GM18508 (cell line): ENCODE data around the gene MSL3B.

Source experiments
- ATAC-seq: cut with Tn5 transposase; IDR thresholded peaks from one replicate; pipeline ENCODE4 v1.9.1; 2021; ENCODE audit warnings: moderate number of reproducible peaks; ENCODE audit not compliant: insufficient read depth, unreplicated experiment

Gene MSL3B

DNA sequence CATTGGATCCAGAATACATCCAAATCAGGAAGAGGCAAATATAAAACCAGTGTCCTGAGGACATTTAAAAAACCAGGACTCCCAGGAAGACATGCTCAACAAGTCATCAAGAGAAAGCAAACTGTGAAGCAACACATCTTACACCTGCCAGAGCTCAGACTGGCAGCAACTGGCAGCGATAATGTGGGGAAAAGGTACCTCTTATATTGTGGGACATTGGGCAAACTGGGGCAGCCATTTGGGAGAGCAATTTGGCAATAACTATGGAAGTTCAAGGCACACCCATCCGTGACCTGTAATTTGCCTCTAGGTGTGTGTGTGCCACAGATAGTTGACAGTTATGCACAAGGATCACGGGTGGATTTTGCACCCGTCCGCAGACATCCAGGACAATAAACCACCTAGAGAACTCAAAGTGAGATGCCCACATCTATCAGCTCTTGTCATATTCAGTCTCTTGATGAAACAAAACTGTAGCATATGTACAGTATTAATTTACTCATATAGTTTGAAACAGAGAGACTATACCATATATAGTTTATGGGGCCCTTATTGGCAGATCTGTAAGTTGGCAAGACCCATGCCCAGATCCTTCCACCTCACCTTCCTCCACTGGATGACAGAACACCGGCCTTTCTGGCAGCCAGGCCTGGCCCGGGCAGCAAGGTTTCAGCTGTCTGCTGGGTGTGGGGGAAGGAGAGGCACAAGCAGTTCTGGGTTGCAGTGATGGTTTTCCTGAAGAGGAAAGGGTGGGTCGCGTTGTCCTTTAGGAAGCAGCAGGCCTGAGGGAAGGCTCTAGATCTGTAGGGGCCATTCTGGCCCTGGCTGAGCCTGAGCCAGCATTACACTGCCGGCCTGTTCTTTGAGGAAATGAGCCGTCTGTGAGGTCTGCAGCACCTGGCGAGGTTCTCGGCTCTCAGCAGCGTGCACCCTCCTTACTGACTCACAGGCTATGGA, 32.7 kb downstream of the MSL3B start:
- no peak for ATAC-seq

DNA sequence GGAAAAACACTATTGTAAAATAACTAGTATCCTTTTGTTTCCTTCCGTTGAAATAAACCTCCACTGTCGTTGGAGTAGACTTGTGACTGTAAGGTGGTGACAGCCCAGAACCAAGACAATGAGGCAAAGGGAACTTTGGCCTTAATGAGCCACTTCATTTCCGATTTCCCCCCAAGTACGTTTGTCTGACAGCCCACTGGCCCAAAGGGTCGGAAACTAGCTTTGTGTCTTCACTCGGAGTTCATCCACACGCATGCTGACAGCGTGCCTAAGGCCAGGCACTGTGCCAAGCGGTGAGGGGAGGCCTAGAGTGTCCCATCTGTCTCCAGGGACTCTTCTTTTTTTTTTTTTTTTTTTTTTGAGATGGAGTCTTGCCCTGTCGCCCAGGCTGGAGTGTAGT, 34.8 kb downstream of the MSL3B start:
- ATAC-seq = no peak

DNA sequence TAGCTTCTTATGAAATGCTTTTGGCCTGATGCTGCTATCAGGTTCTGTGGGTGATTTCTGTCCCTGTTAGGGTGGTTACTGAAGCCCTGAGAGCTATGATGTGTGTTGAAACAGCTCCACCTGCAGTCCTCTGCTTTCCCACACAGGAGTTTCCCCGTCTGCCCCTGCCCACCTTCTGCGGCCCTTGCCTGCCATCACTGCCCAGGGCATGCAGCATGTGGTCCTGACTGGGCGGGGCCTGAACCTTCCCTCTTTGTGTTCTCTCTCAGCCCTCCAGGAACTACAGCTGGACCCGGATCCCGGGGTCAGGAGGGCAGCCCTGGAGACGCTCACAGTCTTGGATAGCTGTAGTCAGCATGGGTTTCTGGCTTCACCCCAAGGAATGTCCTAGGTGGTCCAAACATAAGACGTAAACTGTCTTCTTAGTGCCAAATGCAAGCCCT, 35.3 kb downstream of the MSL3B start:
- no peak for ATAC-seq

DNA sequence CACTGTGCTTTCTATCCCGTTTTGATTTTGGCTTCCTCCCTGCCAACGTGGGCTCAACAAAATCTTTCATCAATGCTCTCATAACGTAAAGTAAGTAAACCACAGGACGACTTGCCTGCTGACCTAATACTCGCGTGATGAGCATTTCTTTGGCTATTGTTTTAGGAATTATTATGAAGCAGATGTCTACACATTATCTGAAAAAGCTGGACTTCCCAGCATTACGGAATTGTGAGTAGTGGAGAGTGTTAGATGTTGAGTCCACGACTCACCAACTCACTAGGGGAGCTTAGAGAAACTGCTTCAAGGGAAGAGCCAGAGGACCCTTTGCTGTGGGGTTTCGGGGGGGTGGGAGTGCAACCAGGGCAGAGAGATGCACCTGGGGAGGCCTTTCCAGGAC, 35.8 kb downstream of the MSL3B start:
- ATAC-seq = no peak

DNA sequence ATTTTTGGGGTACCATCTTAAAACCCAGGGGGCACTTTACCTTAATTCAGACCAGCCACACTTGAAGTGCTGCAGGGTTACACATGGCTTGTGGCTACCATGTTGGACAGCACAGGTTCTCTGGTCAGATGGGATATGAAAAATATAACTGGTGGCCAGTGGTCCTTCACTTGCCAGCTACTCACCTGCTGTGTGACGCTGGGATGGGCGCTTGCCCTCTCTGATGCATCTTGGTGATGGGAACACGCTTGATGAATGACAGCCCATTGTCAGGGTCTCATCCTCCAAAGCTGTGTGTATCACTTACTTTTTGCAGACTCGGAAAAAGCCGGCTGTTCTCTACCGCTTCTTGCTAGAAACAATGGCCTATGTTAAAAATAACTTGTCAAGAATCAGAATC, 36.3 kb downstream of the MSL3B start:
- no peak for ATAC-seq

DNA sequence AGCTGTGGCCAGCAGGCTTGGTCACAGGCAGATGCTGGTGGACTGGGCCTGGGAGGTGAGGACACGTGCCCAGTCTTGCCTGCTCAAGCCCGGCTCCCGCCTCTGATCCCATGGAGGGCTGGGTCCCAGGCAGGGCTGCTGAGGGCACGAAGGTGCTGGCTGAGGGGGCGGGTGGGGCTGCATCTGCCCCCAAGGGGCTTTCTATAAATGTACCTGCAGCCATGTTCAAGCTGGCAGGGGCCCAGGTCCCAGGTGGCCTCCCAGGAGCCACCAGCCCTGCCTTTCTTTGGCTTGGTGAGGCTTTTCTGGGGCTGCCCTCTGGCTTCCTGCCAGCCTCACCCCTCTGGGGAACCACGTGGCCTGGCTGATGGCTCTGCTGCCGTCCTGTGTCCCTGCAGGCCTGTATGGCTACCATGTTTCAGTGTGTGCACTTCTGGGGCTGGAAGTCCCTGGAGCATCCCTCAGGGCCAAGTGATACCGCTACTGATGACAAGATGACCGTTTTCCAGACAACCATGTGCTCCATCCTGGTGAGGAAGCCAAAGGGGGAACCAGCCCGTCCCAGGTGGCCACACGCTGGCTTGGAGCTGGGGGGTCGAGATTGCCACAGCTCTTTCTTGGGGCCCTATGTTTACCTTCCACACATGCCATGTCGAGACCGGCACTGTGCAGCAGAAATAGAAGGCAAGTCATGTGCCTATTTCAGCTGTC, 37.0 kb downstream of the MSL3B start:
- ATAC-seq = no peak

DNA sequence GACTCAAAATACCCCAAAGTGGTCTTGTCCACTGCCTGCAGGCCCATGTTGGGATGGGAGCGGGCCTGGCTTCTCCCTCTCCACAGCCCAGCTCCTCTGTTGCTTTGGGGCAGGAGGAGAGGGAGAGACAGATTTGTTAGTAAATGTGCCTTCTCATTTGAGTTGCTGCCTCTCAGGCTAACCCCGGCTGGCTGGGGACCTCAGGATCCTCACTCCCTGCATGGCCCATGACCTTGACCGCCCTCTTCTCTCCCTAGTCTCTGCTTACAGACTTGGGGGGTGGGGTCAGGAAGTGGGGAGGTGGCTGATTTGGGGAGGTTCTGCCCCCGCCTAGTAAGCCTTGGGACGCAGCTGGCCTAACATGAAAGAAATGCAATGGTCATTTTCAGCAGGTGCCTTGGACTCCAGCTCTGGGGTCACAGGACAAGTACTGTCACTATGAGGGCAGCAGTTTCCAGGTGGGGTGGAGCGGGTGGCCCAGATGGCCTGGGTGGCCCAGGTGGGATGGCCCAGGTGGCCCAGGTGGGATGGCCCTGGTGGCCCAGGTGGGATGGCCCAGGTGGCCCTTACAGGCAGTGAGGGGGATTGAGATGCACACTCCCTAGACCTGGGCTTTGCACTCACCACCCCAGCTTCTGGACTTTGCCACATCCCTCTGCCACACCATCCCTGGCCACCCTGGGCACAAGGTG, 37.9 kb downstream of the MSL3B start:
- ATAC-seq = no peak

DNA sequence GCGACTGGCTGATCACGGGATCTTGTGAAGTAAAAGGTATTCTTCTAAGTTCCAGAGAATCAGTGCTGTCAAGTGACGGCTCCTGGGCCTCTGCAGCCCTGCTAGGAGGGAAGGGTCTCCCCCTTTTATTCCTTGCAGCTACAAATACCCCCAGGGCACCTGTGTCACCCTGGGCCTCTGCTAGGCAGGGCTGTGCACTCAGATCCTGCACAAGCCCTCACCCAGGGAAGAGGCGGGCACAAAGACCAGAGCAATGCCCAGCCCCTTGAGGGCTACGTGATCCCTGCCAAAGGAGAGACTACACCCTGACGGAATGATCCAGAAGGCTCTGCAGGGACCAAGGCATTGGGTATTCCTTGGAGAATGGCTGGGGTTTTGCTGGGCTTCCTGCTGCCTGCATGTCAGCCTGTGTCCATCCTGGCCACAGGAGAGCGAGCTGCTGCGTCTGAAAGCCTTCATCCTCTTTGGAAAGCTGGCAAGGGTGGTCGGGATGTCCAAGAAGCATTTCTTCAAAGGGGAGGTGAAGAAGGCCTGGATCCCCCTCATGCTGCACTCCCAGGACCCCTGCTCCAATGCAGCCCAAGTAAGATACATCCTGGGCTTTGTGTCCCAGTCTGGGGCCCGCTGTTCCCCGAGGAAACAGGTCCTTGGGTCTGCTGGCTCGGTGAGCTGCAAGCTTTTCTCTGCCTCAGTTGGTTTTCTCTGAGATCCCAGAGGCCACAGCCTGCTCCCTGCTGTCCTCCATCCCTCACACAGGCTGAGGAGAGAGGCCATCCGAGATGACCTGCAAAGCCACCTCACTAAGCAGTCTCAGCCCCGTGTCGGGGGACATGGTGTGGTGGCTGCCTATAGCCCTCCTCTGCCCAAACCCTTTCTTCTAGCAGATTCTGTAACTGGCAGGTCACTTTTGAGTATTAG, 38.7 kb downstream of the MSL3B start:
- ATAC-seq = no peak

DNA sequence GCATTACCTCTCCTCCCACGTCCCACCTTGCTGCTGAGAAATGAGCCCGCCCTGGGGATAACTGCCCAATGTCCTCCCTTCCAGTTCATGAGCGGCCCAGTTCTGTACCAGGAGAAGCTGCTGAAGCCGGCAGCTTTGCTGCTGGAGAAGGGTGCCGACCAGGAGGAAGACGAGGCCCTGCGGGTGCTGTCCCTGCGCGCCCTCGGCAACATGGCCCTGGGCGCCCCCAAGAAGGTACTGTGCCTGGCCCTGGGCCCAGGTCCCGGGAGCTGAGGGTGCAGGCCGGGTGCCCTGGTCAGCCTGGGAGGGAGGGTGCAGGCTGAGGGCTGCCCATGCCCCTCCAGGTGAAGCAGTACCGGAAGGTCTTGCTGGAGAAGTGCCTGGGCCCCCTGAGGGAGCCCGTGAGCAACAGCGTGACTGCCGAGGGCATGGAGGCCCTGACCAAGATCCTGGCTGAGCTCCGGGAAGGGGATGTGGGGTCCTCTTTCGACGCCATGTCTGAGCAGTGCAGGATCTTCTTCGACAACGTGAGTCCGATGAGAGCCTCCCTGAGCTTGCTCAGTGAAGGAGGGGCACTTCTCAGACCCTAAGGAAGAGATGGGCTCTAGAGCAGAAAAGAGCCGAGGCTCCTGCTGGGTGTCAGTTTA, 39.5 kb downstream of the MSL3B start:
- ATAC-seq = no peak

DNA sequence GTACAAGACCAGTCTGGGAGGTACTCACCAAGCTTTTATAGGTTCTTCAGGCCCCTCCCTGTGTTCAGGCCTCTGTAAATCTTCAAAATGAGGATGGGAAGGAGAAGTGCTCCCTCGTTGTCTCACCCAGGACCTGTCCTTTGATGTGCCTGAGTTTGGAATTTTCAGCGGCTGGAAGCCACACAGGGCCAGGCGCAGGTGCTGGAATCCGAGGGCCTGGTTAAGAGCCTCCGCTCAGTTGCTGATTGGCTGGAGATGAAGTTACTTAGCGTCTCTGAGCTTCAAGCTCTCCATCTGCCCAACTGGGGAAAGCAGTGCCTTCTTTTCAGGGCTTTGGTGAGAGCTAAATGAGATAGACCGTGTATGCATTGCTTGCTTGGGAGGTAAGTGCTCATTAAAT, 43.8 kb downstream of the MSL3B start:
- no peak for ATAC-seq

DNA sequence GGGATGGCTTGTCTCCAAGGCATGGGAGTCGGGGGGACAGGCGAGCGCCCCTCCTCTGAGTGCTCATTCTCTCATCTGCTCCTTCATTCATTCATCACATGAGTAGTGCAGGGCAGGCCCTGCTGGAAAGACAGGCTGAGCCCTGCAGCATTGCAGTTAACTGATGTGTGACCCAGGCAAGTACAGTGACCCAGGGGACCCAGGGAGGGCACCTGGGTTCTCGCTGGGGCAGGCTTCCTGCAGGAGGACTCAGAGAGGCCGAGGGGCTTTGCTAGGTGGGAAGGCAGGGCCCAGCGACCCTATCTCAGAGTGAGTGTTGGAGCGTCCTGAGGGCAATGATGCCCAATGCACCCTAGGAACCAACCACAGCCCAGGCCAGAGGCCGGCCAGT, 44.5 kb downstream of the MSL3B start:
- ATAC-seq = no peak

DNA sequence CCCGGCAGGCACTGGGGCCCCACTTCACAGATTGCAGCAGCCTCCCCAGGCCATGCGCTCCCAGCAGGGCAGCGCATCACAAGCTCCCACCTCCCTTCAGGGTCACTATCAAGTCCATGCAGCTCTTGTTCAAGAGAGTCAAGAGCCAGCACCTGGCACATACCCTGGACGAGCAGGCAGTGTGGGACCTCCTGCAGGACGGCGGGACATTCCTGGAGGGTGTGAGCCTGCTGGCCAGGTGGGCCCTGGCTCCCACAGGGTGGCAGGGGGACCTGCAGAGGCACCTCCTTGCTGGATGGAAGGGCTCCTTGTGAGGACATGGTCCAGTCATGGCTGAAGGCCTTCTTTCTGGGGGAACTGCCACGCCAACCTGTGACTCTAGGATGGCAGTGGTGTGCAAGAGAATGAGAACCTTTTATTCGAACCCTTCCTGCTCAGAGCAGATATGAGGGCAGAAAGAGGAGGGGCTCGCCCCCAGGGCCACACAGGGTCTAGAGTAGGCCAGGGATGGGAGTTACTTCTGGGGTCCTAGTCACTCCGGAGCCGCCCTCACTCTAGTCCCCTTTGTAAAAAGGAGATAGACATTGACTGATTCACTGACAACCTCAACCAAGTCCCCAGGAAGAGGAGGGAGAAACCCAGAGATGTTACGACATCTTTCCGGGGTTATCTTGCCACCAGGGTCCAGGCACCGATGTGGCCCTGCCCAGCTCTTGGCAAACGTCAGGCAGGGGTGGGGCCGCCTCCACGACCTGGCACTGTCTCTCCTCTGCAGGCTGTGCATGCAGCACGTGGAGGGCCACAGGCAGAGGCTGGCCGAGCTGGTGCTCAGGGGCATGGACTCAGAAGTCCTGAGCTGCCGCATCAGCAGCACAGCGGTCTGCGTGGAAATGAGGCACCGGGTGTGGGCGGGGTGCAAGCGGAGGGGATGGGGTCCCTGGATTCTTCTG, 45.1 kb downstream of the MSL3B start:
- no peak for ATAC-seq

DNA sequence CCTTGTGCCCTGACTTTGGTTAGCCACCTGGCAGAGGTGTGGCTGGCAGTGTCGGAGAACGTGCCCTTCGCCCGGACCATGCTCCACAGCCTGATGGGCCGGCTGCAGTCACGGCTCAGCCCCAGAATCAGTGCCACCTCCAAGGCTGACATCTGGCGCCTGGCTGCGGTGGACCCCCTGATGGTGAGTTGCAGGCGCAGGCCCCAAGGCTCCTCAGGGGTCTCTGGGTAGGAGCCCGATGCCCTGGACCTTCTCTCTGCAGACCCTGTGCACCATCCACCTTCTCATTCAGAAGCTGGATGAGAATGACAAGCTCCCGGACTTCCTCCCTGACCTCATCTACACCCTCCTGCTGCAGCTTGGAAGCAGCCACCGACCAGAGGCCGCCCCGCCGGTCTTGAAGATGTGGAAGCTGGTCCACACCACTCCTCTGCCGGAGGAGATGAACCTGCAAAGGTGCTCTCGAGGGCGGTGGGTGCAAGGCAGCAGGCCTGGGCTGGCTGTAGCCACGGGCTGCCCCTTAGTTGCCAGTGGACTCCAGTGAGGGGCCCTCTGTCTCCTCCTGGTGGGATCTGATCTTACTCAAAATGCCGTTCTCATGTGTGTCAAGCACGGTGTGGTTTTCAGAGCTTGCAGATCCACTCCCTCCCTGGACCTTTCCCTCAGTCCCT, 46.0 kb downstream of the MSL3B start:
- no peak for ATAC-seq

DNA sequence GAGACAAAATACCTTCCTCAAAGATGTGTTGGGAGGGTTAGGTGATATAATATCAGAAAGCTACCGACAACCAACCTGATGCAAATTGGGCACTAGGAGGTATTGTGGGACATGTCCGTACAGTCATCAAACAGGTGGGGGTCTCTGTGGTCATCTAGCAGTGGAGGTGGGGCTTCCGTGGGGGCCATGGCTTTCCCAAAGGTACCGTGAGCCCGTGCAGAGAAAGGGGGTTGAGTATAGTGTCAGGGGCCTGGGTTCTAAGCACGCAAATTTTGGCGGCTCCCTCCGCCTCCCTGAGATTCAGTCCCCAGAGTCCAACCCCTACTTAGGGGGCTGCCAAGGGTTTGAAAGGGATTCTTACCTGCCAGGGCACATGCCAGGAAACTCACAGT, 46.5 kb downstream of the MSL3B start:
- no peak for ATAC-seq

DNA sequence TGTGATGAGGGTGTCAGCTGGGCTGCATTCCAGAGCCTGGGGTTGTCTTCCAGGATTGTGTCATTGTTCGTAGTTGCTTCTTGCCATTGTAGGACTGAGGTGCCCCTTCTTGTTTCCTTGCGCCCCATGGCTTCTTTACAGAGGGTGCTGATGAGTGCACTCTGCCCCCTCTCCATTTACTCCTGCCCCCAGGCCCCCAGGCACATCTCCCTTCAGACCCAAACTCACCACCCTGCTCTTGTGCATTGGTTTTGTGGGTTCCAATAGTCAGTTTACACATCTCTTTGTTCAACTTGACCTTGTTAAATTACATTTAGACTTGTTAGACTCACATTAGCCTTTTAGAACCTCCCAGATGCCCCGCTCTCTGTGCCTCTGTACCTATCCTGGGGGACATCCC, 47.0 kb downstream of the MSL3B start:
- no peak for ATAC-seq

DNA sequence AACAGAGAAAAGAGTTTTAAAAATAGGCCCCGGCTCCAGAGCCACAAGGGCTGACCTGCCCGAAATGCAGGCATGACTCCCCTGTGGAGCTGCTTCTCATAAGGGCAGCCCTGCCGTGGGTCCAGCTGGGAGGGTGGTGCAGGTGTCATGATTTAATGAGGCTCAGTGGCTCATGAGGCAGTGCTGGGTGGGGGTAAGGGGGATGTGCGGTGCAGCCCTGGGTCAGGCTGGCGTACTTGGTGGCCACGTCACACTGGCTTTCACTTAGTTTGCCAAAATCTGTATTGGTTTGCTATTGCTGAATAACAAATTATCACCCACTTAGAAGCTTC, 47.4 kb downstream of the MSL3B start:
- no peak for ATAC-seq

DNA sequence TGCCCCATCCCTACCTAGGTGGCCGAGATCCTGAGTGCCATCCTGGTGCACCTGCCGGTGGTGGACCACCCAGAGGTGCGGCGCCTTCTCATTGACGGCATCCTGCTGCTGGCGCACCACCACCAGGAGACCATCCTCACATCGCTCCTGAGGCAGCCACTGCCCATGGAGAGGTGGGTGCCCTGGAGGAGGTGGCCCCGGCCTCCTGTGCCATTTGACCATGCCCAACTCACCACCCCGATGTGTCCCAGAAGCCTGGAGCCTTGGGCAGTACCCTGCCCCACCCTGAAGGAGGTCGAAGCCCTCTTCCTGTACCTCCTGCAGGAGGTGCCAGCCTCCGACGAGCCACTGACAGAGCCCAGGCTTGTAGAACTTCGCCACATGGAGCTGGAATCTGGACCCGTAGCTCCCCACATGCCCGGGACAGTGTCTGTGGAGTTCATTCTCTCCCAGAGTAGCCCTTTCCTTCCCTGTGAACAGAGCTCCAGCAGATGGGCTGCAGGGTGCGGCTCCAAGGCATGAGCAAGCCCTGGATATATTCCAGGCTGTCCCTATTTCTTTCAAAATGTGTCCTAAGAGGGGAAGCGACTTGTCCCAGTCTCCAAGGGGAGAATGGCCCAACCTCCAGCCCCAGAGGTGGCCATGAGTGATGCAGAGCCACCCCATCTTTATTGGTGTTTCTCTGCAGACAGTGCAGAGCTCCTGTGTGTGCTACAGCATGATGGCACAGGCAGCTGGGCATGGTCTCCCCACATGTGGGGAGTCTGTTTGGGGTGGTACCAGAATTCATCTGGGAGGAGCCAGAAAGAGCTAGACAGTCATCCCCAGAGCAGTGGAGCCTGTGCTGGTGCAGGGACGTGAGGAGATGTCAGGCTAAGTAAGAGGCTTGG, 48.1 kb downstream of the MSL3B start:
- ATAC-seq = no peak
